ENCODE results near the gene MYO16.

GRCh38 chr13:109145631-109146030, 516.2 kb downstream of the MYO16 start:
- TF ChIP-seq, protein P1, sequence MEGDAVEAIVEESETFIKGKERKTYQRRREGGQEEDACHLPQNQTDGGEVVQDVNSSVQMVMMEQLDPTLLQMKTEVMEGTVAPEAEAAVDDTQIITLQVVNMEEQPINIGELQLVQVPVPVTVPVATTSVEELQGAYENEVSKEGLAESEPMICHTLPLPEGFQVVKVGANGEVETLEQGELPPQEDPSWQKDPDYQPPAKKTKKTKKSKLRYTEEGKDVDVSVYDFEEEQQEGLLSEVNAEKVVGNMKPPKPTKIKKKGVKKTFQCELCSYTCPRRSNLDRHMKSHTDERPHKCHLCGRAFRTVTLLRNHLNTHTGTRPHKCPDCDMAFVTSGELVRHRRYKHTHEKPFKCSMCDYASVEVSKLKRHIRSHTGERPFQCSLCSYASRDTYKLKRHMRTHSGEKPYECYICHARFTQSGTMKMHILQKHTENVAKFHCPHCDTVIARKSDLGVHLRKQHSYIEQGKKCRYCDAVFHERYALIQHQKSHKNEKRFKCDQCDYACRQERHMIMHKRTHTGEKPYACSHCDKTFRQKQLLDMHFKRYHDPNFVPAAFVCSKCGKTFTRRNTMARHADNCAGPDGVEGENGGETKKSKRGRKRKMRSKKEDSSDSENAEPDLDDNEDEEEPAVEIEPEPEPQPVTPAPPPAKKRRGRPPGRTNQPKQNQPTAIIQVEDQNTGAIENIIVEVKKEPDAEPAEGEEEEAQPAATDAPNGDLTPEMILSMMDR (IDR thresholded peaks at IDR 0.05), result peak; percentile 76 to 89 (median 80)
- no peak for TF ChIP-seq POLR2A (IDR thresholded peaks at IDR 0.05)
- no peak for TF ChIP-seq EP300 (IDR thresholded peaks at IDR 0.05)
- TF ChIP-seq POLR2AphosphoS5 (IDR thresholded peaks at IDR 0.05), result peak; percentile 53

All from gastroesophageal sphincter (tissue), 3 donors.